ENCODE results near the gene TCF7L2.

The TCF7L2 gene

DNA sequence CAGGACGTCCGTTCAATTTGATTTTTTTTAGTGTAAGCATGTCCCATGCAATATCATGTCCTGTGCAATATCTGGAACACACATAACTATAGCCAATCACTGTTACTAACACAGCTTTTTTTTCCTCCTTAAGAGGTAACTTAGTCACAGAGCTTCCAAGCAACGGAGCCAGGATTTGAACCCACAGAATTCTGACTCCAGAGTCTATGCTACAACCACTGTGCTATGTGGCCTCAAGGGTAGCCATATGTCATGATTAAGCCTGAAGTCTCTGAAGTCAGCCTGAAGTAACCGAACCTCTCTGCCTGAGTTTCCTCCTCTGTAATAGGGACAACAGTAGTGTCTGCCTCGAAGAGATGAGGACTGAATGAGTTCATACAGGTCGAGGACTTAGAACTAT, 42.2 kb upstream of the TCF7L2 start:
- Histone ChIP-seq H2AFZ (ENCODE audit: low read depth, low read length) (no peak overlapping the region), H3K14ac (ENCODE audit: low read length in 2 of 2) (no peak overlapping the region), H3K36me3 (ENCODE audit: control insufficient read depth in 1 of 2, insufficient read depth in 2 of 2, low read depth in 1 of 2, low read length in 2 of 2) (no peaks in the 10 kb centered on the region), H2BK12ac (ENCODE audit: low read length in 2 of 2) (no peak overlapping the region), H3K4me2 (ENCODE audit: low read length, poor library complexity, severe bottlenecking) (no peak overlapping the region), H3K27me3 (ENCODE audit: control insufficient read depth in 1 of 2, insufficient read depth in 1 of 2, low read length in 2 of 2) (no peaks in the 10 kb centered on the region), H3K9ac (ENCODE audit: low read length) (no peak overlapping the region), H3K4me3 (ENCODE audit: insufficient read depth in 1 of 2, low read depth in 1 of 2, low read length in 2 of 2) (no peak overlapping the region), H3K9me3 (ENCODE audit: control insufficient read depth, low read length) (no peaks in the 10 kb centered on the region), H2BK120ac (ENCODE audit: low read depth, low read length) (no peak overlapping the region), H3K27ac (ENCODE audit: low read length, poor library complexity, severe bottlenecking) (no peak overlapping the region), H3K4ac (ENCODE audit: low read depth in 1 of 2, low read length in 2 of 2) (no peak overlapping the region), H2AK5ac (ENCODE audit: low read length, severe bottlenecking) (no peak overlapping the region), H2BK15ac (ENCODE audit: low read depth, poor library complexity, severe bottlenecking) (no peak overlapping the region), H2BK5ac (ENCODE audit: low read depth, low read length, poor library complexity, severe bottlenecking) (no peak overlapping the region), H3K4me1 (ENCODE audit: control insufficient read depth, insufficient read depth, low read depth, low read length) (no peaks in the 10 kb centered on the region), H3K18ac (ENCODE audit: low read depth in 1 of 2, low read length in 2 of 2) (no peak overlapping the region), H4K8ac (ENCODE audit: low read length) (no peak overlapping the region), H3K23ac (ENCODE audit: low read length in 2 of 2) (no peak overlapping the region), H3K79me1 (replicated peaks; ENCODE audit: low read length, poor library complexity, severe bottlenecking) (no peaks in the 10 kb centered on the region), H4K91ac (ENCODE audit: low read length) (no peak overlapping the region)
- peak; percentile 9 for DNase-seq
- WGBS, result 92% methylated on average over 6 of the region's 6 CpGs

- Histone ChIP-seq H3K23ac (ENCODE audit: low read length in 2 of 2) (no peak overlapping the region), H3K9ac (ENCODE audit: low read length) (no peak overlapping the region), H3K4ac (ENCODE audit: low read depth in 1 of 2, low read length in 2 of 2) (no peak overlapping the region), H2BK120ac (ENCODE audit: low read depth, low read length) (no peak overlapping the region), H3K36me3 (ENCODE audit: control insufficient read depth in 1 of 2, insufficient read depth in 2 of 2, low read depth in 1 of 2, low read length in 2 of 2) (no peaks in the 10 kb centered on the region), H3K79me1 (replicated peaks; ENCODE audit: low read length, poor library complexity, severe bottlenecking) (no peaks in the 10 kb centered on the region), H3K14ac (ENCODE audit: low read length in 2 of 2) (no peak overlapping the region), H3K4me1 (ENCODE audit: control insufficient read depth, insufficient read depth, low read depth, low read length) (peaks cover 1% of the 10 kb centered on the region), H3K18ac (ENCODE audit: low read depth in 1 of 2, low read length in 2 of 2) (no peak overlapping the region), H3K27me3 (ENCODE audit: control insufficient read depth in 1 of 2, insufficient read depth in 1 of 2, low read length in 2 of 2) (no peaks in the 10 kb centered on the region), H2AK5ac (ENCODE audit: low read length, severe bottlenecking) (no peak overlapping the region), H3K4me2 (ENCODE audit: low read length, poor library complexity, severe bottlenecking) (no peak overlapping the region), H2BK15ac (ENCODE audit: low read depth, poor library complexity, severe bottlenecking) (no peak overlapping the region), H2BK12ac (ENCODE audit: low read length in 2 of 2) (no peak overlapping the region), H3K4me3 (ENCODE audit: insufficient read depth in 1 of 2, low read depth in 1 of 2, low read length in 2 of 2) (no peak overlapping the region), H4K91ac (ENCODE audit: low read length) (no peak overlapping the region), H4K8ac (ENCODE audit: low read length) (no peak overlapping the region), H3K27ac (ENCODE audit: low read length, poor library complexity, severe bottlenecking) (no peak overlapping the region), H2BK5ac (ENCODE audit: low read depth, low read length, poor library complexity, severe bottlenecking) (no peak overlapping the region), H3K9me3 (ENCODE audit: control insufficient read depth, low read length) (no peaks in the 10 kb centered on the region), H2AFZ (ENCODE audit: low read depth, low read length) (no peak overlapping the region)
- WGBS, result 92% methylated on average over 1 of the region's 2 CpGs
- no peak for DNase-seq
These were observed 38.8 kb upstream of the TCF7L2 start for GRCh38 chr10:112911206-112911605.

DNA sequence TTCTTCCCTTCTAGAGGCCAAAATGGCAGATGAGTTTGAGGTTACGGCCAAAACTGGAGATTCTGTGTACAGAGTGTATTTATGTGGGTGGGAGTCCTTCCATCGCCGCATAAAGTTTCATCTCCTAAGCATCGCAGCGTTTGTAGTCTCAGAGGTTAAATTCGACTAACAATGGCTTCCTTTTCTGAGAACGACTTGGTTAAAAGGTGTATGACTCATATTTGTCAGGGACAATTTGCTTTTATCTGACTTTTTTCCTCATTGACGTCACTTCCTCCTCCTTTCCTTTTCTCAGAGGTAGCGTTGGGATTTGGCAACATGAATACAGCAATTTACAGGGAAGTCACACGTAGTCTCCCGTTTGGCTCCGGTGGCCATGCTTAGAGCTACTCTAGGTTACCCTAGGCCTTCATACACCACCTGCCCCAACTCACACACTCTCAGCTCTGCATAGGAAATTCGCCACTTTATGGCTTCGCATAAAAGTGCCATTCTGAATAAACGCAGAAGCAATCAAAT, 37.6 kb upstream of the TCF7L2 start:
- Histone ChIP-seq H2BK5ac (ENCODE audit: low read depth, low read length, poor library complexity, severe bottlenecking) (no peak overlapping the region), H4K8ac (ENCODE audit: low read length) (no peak overlapping the region), H3K23ac (ENCODE audit: low read length in 2 of 2) (no peak overlapping the region), H2BK120ac (ENCODE audit: low read depth, low read length) (no peak overlapping the region), H3K4me3 (ENCODE audit: insufficient read depth in 1 of 2, low read depth in 1 of 2, low read length in 2 of 2) (no peak overlapping the region), H3K4me2 (ENCODE audit: low read length, poor library complexity, severe bottlenecking) (no peak overlapping the region), H3K79me1 (replicated peaks; ENCODE audit: low read length, poor library complexity, severe bottlenecking) (no peaks in the 10 kb centered on the region), H3K14ac (ENCODE audit: low read length in 2 of 2) (no peak overlapping the region), H4K91ac (ENCODE audit: low read length) (no peak overlapping the region), H3K27ac (ENCODE audit: low read length, poor library complexity, severe bottlenecking) (no peak overlapping the region), H3K9ac (ENCODE audit: low read length) (no peak overlapping the region), H3K27me3 (ENCODE audit: control insufficient read depth in 1 of 2, insufficient read depth in 1 of 2, low read length in 2 of 2) (no peaks in the 10 kb centered on the region), H3K9me3 (ENCODE audit: control insufficient read depth, low read length) (no peaks in the 10 kb centered on the region), H3K4ac (ENCODE audit: low read depth in 1 of 2, low read length in 2 of 2) (no peak overlapping the region), H3K18ac (ENCODE audit: low read depth in 1 of 2, low read length in 2 of 2) (no peak overlapping the region), H2BK15ac (ENCODE audit: low read depth, poor library complexity, severe bottlenecking) (peak overlapping the region; percentile 23), H2BK12ac (ENCODE audit: low read length in 2 of 2) (no peak overlapping the region), H3K36me3 (ENCODE audit: control insufficient read depth in 1 of 2, insufficient read depth in 2 of 2, low read depth in 1 of 2, low read length in 2 of 2) (no peaks in the 10 kb centered on the region), H2AFZ (ENCODE audit: low read depth, low read length) (no peak overlapping the region), H3K4me1 (ENCODE audit: control insufficient read depth, insufficient read depth, low read depth, low read length) (peaks cover 5% of the 10 kb centered on the region), H2AK5ac (ENCODE audit: low read length, severe bottlenecking) (no peak overlapping the region)
- 83% methylated on average over 15 of the region's 15 CpGs for WGBS
- DNase-seq, result no peak

- no CpG with 5 or more reads among the region's 1 CpG for WGBS
- no peak for DNase-seq
- no peak overlapping the region for H3K18ac ChIP-seq (ENCODE audit: low read depth in 1 of 2, low read length in 2 of 2)
These were observed 36.8 kb upstream of the TCF7L2 start for GRCh38 chr10:112913255-112913654.

More at GRCh38 chr10:112913255-112913654, 36.8 kb upstream of the TCF7L2 start:
- Histone ChIP-seq H3K27ac (ENCODE audit: low read length, poor library complexity, severe bottlenecking) (no peak overlapping the region), H3K14ac (ENCODE audit: low read length in 2 of 2) (no peak overlapping the region), H2AK5ac (ENCODE audit: low read length, severe bottlenecking) (no peak overlapping the region), H3K9me3 (ENCODE audit: control insufficient read depth, low read length) (no peaks in the 10 kb centered on the region), H3K4ac (ENCODE audit: low read depth in 1 of 2, low read length in 2 of 2) (no peak overlapping the region), H3K4me3 (ENCODE audit: insufficient read depth in 1 of 2, low read depth in 1 of 2, low read length in 2 of 2) (no peak overlapping the region), H3K4me1 (ENCODE audit: control insufficient read depth, insufficient read depth, low read depth, low read length) (peaks cover 5% of the 10 kb centered on the region), H4K91ac (ENCODE audit: low read length) (no peak overlapping the region), H3K23ac (ENCODE audit: low read length in 2 of 2) (no peak overlapping the region), H2BK12ac (ENCODE audit: low read length in 2 of 2) (no peak overlapping the region), H2BK15ac (ENCODE audit: low read depth, poor library complexity, severe bottlenecking) (no peak overlapping the region), H3K79me1 (replicated peaks; ENCODE audit: low read length, poor library complexity, severe bottlenecking) (no peaks in the 10 kb centered on the region), H3K9ac (ENCODE audit: low read length) (no peak overlapping the region), H2BK5ac (ENCODE audit: low read depth, low read length, poor library complexity, severe bottlenecking) (no peak overlapping the region), H3K36me3 (ENCODE audit: control insufficient read depth in 1 of 2, insufficient read depth in 2 of 2, low read depth in 1 of 2, low read length in 2 of 2) (no peaks in the 10 kb centered on the region), H2AFZ (ENCODE audit: low read depth, low read length) (no peak overlapping the region), H3K27me3 (ENCODE audit: control insufficient read depth in 1 of 2, insufficient read depth in 1 of 2, low read length in 2 of 2) (no peaks in the 10 kb centered on the region), H3K4me2 (ENCODE audit: low read length, poor library complexity, severe bottlenecking) (no peak overlapping the region), H4K8ac (ENCODE audit: low read length) (no peak overlapping the region), H2BK120ac (ENCODE audit: low read depth, low read length) (no peak overlapping the region)
